GM21576 (cell line): ENCODE data around the gene ZGLP1.
A peak's percentile ranks its signal among the peaks of the same experiment; 100 is the strongest.

Experiments used
- ATAC-seq: cut with Tn5 transposase; IDR thresholded peaks from one replicate; pipeline ENCODE4 v1.9.1; 2021; ENCODE audit warnings: mild to moderate bottlenecking, moderate library complexity; ENCODE audit not compliant: unreplicated experiment

The ZGLP1 gene

DNA sequence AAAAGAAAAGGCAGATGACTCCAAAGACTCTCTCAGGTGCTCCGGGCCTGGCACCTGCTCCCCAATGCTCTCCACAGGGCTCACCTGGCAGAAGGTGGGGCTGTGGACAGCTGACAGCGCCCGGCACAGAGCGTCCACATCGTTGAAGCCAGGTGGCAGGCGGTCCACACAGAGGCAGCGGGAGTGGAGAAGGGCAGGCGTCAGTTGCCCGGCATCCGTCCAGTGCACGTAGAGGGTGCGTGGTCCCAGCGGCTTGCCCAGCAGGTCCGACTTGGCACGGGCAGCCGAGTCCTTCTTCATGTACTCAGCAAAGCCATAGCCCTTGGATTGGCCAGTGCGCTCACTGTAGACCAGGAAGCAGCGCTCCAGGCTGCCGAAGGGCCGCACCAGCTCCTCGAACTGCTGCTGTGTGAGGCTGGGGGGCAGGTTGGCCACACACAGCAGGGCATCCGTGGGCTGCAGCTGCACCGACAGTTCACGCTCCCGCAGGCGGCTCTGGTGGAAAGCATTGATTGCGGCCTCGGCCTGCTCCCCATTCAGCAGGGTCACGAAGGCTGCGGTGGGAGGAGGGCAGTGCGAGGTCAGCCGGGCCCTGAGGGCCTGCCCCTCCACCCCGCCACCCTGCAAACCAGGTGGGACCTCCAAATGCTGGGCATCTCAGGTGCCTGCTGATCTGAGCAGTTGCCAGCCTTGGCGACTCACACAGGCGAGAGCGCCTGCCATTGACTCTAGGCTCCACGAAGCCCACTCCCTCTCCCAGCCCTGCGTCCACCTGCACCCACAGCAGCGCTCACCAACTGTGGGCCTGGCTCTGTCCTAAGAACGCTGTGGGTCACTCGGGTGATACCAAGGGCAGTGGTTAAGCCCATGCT lies 19.2 kb upstream of the ZGLP1 start:
- no peak for ATAC-seq

DNA sequence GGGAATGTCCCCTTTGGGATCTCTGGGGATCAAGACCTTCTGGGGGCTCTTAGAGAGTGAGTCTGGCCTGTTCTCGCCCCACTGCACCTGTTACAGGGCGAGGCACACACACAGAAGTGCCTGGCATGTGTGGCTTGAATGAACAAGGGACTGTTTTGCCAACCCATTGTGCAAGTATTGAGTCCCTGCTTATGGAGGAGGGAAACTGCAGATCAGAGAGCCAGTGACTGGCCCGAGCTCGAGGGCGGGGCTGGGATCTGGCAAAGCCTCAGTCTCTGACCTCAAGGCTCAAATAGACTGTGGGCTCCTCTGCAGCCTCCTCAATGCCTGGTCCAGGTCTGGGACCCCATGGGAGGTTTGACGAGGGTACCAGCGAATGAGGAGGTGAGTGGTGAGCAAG lies 18.2 kb upstream of the ZGLP1 start:
- no peak for ATAC-seq

DNA sequence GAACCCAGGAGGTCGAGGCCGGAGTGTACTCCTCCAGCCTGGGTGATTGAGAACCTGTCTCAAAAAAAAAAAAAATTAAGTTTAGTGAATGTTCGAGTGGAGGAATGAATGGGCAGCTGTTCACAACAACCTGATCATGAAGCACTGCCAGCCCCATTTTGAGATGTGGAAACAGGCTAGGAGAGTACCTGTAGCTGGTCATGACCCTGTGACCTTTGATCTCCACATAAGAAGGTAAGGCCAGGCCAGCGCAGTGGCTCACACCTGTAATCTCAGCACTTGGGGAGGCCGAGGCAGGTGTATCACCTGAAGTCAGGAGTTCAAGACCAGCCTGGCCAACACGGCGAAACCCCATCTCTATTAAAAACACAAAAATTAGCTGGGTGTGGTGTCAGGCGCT lies 16.1 kb upstream of the ZGLP1 start:
- ATAC-seq, result no peak

DNA sequence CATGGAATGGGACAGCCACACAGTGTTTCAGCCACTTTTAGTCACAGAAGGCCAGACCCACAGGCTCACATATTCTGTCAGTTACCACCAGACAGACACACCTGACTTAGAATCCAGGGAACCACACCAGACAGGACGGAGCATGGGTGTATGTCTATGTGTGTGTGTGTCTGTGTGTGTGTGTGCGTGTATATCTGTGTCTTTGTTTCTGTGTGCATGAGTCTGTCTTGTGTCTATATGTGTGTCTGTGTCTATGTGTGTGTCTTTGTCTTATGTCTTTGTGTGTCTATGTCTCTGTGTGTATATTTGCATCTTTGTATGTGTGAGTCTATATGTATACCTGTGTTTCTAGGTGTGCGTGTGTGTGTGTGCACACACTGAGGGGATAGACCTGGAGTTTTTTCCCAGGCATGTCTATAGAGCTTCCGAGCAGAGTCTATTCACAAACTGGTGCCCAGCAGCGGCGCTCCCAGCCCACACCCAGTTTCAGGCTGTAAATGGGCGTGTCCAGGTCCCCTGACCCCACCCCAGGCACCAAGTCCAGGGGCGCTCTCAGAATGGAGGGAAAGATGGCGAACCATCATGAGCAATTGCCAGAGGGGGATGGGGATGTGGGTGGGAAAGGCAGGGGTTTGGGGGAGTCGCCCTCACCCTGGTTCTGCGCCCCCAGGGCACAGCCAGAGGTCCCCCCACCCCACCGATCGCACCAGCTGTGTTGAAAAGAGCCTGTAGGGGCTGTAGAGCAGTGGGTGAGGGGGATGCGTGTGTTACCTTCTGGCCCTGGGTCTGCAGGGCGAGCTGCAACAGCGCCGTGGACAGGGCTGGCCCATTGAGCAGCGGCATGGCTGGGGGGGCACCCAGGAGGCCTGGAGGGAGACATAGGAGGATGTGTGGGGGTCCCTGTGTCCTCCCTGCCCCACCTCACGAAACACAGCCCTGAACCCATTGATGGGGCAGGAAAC lies 12.5 kb upstream of the ZGLP1 start:
- ATAC-seq, result no peak

DNA sequence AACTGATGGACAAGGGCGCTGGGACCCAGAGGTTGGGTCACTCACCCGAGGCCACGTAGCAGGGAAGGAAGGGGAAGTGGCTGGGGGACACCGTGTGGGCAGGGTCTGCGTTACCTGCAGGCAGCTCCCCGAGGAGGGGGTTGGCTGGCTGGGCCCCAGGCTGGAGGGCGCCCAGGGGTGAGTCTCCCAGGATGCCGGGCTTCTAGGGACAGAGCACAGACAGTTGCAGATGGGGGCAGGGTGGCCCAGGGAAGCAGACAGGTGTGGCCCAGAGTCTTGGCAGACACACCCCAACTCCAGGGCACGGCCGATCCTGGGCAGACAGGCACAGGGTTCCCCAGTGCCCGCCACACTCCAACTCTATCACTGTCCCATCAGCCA lies 11.8 kb upstream of the ZGLP1 start:
- no peak for ATAC-seq

DNA sequence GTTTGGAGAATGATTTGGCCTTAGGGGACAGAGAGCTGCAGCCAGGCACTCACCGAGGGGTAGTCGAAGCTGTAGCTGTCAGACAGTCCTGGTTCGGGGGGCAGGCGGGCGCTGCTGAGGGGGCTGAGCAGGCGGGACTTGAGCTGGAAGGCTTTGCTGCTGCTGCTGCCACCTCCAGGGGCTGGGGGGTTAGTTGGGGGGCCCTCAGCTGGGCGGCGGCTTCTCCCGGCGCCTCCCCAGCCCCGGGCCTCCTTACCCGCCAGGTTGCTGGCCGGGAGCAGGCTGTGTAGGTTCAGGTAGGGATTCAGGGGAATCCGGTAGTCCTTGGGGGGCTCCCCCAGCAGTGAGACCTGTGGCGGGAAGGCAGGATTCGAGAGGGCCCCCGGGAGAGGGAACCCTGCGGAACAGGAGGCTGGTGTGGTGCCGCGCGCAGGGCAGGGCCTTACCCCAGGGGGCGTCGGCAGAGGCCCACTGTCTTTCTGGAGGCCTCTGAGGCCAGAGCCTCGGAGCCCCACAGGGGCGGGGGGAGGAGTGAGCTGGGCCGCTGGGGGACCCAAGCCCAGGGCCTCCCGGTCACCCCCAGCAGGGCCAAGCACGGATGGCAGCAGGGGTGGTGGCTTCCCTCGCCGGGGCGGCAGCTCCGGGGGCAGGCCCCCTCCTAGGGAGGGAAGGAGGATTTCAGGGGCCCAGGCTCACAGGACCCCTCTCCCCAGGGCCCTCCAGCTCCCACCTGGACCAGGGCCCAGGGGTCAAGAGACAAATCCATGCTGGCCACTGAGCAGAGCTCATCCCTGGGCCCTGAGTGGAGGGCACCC lies 11.2 kb upstream of the ZGLP1 start:
- ATAC-seq, result no peak

DNA sequence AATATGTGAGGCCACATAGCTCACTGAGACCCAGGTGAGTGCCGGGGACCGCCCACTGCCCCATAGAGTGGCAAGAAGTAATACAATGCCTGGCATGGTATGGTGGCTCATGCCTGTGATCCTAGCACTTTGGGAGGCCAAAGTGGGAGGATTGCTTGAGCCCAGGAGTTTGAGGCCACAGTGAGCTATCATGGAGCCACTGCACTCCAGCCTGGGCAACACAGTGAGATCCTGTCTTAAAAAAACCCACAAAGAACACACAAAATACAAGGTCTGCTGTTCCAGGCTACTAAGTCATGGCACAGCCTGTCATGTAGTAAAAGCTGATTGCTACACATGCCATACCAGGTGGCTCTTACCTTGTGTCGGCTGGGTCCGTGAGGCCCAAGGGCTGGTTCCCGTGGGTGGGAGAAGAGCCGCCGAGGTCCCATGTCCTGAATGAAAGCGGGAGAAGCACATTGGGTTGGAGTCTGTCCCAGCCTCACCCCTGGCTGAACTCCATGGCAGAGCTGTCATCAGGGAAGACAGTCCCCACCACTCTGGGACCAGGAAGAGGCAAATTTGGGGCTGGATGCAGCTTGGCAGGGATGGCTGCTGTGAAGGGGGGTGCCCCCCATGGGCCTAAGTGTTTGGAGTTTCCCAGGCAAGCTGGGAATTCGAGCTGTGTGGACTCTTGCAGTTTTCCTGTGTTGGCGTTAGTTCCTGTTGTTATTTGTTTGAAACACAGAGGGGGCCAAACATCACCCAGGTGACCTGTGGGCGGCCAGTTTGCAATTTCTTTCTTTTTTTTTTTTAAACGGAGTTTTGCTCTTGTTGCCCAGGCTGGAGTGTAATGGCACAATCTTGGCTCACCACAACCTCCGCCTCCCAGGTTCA lies 9.4 kb upstream of the ZGLP1 start:
- no peak for ATAC-seq

DNA sequence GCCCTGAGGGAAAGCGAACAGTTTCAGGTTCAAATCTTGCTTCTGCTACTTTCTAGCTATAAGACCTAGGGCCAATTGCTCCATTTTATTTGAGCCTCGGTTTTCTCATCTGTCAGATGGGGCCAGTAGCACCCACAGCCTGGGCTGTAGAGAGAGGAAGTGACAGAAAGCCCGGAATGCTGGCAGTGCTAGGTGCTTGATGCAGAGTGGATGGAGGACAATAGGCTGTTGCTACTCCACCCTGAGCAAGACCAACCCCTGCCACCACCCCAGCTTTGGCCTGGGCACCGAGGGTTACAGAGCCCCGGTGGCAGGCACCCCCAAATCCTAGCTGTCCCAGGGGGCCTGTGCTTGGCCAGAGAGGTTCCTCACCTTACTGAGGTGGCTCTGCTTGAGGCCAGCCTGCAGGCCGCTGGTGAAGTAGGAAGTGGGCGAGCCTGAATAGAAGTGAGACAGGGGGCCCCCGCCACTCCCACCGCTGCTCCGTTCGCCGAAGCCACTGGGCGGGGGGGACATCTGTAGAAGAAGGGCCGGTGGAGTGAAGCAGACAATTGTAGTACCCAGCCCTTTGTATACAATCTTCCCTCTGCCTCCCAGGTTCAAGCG lies 8.3 kb upstream of the ZGLP1 start:
- no peak for ATAC-seq

DNA sequence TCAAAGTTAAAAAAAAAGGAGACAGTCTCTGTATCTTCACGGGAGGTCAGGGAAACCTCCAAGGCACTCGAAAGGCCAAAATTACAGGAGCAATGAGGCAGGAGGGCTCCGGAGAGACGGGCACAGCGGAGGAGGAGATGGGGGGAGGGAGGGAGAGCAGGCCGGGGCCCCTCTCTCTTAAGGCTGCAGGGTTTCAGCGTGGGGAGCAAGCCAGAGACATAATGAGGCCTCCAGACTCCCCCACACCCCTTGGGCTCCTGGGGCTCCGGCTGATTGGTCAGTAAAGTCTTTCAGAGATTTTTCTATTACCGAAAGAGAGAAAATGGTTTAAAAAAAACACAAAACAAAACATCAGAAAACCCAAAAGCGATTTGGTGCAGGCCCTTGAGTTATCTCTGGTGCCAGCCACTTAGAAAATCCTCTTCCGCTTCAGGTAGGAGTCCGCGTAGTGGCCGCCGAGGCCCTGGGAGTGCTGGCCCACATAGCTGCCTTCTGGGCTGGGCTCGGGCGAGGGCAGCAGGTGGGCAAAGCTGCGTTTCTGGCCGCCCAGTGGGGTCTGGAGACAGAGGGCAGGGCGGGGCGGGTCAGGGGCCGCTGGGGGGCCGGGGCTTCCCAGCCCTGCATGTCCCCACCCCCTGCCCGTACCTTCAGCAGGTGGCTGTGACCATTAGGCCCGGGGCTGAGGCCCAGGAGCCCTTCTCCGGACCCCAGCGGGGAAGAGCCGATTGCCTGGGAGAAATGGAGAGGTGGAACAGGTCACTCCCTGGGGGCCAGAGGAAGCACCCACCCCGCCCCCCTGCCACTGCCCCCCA lies 7.6 kb upstream of the ZGLP1 start:
- no peak for ATAC-seq

DNA sequence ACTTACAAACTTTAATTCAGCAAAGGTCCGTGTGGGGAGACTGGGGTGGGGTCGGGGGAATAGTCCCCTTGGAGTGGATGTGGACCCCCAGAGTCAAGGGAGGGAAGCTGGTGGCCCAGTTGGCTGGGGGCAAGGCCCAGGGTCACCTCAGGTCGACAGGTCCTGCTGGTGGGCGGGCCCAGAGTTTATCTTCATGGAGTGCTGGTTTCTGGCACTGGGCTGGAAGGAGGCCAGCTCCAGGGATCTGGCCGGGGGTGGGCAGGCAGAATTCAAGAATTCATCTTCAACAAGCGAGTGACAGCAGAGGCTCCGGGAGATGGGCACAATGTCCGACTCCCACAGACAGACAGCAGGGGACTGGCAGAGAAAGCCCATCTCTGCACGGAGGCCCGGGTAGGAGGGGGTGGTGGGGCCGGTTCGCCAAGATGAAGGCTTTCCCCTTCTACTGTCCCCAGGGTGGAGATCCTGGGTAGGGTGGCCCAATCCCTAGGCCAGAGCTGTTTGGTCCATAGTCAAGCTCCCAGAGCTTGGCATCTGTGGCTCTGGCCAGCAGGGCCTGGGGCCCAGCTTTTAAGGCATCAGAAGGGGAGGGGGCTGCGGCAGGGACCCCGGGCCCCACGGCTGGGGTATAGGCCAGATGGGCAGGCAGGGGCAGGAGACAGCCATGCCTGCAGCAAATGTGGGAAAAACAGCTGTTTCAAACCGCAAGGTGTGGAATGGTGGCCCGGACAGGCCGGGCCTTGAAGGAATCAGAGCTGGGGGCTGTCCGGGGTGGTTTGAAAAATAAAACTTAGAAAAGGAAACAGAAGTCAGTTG lies 6.8 kb upstream of the ZGLP1 start:
- ATAC-seq, result no peak

DNA sequence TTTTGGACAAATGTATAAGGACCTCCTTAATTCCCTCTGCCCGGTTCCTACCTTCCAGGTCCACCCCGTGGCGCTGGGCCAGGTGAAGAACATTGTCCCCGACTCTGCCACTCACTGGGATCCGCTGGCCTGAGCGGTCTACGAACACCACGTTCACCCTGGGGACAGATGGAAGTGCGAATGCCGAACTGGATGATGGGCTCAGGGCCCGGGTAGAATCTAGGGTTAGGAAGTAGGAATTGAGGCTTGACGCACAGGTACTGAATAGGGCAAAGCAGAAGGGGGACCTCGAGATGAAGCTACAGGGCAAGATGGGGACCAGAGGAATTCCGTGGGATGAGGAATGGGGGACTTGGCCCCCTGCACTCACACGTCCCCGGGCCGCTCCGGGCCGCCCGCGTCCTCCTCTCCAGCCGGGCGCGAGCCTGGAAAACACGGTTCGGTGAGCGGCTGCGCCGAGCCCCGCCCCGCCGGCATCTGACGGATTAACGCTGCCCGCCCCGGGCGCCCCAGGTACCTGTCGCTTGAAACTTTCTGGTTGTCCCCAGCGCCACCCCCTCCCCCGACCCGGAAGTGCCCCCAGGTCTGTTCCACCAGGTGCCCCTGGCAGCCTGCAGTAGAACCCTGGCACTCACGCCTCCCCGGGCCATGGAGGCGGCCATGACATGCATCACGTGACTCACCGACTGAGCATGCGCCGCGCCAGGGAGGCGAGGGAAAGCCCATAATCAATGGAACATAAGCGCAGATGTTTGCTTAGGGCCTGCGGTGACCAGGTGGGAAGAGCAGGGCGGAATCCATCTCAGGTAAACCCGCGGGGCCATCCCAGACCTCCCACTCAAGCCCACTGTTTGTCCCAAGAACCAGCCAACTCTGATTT lies 6.0 kb upstream of the ZGLP1 start, which contains the start of gene FDX2:
Gene FDX2, minus strand, starts transcription at position 681 of the 880 bp plus-strand sequence. Its CDS starts 19 bp downstream, at position 662.
- peak; percentile 57 for ATAC-seq

DNA sequence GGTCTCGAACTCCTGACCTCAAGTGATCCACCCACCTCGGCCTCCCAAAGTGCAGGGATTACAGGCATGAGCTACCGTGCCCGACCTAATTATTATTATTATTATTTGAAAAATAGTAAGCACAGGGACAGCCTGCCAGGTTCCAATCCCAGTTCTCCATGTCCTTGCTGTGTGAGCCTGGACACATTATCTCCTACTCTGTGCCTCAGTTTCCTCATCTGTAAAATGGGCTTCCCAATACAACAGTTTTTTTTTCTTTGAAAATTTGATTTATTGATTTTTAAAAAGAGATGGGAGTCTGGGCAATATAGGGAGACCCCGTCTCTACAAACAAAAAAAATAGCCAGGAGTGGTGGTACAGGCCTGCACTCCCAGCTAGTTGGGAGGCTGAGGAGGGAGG lies 3.3 kb downstream of the ZGLP1 start:
- ATAC-seq, result no peak

DNA sequence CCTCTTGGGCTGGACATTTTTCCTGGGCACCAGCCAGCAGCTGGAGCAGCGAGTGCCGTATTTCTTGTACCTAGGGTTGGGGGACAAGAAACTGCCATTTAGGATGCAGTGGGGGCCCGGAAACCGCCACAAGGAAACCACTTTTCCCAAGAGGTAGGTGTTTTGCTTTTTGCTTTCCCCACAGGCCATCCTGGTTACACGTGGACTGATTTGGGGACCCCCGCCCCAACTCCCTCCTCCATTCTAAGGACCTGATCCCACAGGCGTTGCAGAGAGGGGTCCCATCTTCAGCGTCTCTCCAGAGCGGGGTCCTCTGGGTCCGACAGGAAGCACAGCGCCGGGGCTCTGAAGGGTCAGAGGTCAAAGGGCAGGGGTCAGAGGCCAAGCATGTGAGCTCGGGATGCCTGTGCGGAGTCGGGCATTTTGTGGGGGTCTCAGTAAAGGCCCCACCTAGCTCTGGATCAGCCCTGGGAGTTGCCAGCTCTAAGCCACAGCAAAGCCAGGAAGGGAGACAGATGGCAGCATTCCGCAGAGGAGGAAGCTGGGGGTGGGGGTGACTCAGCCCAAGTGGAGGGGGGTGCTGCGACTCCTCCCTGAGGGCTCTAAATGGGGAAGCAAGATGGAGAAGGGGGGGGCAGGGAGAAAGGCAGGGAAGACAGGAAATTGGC lies 4.3 kb downstream of the ZGLP1 start:
- ATAC-seq, result no peak

DNA sequence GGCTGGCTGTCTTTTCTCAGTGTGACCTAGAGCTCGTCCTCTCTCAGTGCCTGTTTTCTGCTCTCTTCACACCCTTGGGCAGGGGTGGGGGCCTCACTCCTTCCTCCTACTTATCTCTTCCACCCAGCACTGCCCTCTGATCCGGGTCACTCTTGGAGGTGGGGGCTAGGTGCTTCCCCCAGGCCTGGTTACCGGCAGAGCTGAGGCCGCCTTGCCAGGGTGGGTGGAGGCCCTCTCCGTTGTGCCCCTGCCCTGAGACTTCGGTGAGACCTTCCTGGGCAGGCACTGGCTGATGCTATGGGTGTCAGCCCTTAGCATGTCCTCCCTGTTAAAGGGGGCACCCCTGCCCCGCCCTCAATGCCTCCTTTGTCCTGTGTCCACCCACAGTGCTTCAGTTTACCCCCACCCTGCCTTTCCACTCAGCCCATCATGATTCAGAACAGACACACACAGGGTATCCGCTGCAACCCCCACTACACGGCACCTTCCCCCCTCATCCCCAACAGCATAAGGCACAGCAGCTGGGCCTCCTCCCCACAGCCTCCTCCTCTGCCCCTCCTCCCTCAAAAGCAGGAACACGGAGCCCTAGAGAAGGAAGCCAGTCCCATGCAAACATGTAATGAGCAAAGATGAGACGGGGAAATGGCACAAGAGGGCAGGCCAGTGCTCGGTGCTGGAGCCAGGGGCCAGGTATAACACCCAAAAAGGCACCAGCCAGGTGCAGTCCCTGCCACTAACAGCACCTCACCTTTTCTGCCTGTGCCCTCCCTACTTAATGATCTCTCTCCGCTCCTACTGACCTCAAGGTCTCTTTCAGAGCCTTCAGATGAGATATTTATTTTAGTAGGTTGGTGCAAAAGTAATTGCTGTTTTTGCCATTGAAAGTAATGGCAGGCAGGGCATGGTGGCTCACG lies 9.8 kb downstream of the ZGLP1 start:
- no peak for ATAC-seq

DNA sequence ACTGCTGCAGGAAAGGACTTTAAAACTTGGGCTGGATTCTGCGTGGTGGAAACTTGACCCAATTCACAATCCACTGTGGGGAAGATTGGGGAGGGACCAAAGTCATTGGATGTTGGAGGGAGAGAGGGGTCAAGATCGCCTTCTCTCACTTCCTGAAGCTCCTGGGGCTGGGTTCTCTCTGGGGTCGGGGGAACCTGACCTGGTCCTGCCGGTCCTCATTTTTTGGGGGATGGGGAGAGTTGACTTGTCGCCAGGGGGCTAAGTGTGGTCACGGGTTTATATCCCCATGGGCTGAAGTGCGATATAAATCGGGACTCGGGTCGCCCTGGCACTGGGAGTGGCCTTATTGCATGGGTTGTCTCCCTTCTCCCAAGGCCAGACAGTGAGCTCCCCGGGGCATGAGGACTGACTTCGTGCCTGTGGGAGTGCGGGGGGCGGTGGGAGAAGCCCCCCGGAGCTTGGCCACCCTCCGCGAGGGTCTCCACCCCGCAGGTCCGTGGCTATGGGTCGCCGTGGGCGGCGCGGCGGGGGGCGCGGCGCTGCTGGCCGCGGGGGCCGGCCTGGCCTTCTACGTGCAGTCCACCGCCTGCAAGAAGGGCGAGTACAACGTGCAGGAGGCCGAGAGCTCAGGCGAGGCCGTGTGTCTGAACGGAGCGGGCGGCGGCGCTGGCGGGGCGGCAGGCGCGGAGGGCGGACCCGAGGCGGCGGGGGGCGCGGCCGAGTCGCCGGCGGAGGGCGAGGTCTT lies 13.6 kb downstream of the ZGLP1 start:
- no peak for ATAC-seq
